Skeletal muscle cell (primary cell): ENCODE data around the gene TBL1XR1.
"Not testable (repeated sequence)": the region's sequence is repeated elsewhere in the genome, so short reads cannot be mapped to it uniquely, and the experiment has no call there.

Experiments used
- DNase-seq: peaks from one replicate; pipeline ENCODE4 v3.0.0-alpha.2; 2010; ENCODE audit warnings: low read depth
- H3K4me3 ChIP-seq: 2 replicates; pipeline ENCODE4 v1.5.1; 2011; ENCODE audit warnings: low read depth, mild to moderate bottlenecking, control low read depth, low read length, moderate library complexity

The TBL1XR1 gene

DNA sequence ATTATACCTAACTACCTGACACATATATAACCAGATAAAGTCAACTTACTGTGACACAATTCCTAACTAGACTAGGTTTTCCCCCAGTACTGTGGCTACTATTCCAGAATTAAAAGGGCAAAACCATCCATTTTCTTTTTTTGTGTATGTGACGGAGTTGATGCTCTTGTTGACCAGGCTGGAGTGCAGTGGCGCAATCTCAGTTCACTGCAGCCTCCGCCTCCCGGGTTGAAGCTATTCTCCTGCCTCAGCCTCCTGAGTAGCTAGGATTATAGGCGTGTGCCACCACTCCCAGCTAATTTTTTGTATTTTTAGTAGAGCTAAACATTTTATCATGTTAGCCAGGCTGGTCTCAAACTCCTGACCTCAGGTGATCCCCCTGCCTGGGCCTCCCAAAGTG is 7.1 kb downstream of the TBL1XR1 start:
- DNase-seq, H3K4me3 ChIP-seq: not testable (repeated sequence)

DNA sequence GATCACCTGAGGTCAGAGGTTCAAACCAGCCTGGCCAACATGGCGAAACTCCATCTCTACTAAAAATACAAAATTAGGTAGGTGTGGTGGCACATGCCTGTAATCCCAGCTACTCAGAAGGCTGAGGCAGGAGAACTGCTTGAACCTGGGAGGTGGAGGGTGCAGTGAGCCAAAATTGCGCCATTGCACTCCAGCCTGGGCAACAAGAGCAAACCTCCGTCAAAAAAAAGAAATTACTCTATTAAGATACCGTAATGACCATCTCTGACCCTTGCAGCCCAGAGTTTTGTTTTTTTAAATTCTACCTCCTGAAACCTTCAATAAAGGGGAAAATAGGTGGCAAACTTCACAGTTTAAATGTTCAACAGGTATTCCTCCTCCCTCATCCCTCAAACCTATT is 9.0 kb downstream of the TBL1XR1 start:
- H3K4me3 ChIP-seq, DNase-seq: not testable (repeated sequence)

DNA sequence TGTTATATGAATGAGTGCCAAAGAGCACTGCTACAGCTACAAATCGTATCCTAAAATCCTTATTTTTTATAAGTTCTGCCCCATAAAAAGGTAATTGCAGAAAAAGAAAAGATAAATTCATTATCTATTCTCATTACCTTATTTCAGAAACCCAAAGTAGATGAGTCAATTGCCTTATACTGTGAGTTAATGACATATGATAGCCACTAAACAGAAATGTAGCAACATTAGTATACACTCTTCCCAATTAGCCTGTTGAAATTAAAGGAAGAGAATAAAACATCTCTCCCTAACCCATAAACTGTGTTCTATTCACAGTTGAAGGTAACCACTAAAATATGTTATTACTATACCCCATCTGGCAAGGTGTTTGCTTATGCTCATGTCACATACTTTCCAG is 11.0 kb downstream of the TBL1XR1 start:
- DNase-seq: no peak
- H3K4me3 ChIP-seq: no peak overlapping the region

DNA sequence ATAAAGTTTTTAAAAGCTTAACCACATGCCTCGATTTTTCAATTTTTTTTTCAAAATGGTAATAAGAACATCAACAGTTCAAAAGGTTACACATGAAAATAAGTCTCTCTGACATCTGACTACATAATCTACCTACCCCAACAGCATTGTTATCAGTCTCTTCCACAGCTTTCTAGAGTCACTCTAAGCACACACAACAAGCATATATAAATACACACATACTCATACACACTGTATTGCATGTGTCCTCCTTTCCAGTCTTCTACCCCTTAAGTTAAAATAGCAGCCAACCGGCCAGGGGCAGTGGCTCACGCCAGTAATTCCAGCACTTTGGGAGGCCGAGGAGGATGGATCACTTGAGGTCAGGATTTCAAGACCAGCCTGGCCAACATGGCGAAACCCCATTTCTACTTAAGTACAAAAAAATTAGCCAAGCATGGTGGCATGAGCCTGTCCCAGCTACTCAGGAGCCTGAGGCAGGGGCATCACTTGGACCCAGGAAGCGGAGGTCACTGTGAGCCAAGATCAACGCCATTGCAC is 12.2 kb downstream of the TBL1XR1 start:
- H3K4me3 ChIP-seq: no peak overlapping the region
- no peak for DNase-seq

DNA sequence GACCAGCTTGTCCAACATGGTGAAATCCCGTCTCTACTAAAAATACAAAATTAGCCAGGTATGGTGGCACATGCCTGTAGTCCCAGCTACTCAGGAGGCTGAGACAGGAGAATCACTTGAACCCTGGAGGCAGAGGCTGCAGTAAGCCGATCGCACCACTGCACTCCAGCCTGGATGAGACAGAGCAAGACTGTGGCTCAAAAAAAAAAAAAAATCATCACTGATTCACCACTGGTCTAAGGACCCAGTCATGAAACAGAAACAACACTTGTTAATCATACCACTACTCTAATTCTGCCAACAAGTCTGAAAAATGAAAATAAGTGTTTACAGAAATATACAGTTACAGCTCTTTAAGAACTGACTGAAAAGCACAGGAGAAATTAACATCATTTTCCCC is 12.7 kb downstream of the TBL1XR1 start:
- H3K4me3 ChIP-seq, DNase-seq: not testable (repeated sequence)

DNA sequence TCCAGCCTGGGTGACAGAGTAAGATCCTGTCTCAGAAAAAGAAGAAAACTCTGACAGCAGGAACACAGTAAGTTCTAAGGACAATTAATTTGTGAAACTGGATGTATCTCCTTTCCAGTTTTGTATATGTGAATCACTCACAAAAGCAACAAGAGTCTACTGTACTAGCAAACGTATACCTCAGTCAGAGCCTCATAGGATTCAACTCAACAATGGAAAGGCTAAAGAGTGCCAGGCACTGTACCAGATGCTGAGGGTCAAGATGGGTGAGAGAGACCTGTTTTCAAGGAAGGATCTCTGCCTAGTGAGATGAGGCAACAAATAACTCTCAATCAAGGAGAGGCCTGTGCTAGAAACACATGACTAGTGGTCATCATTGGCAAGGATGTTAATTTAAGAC is 14.9 kb downstream of the TBL1XR1 start:
- DNase-seq: no peak
- H3K4me3 ChIP-seq: no peak overlapping the region

DNA sequence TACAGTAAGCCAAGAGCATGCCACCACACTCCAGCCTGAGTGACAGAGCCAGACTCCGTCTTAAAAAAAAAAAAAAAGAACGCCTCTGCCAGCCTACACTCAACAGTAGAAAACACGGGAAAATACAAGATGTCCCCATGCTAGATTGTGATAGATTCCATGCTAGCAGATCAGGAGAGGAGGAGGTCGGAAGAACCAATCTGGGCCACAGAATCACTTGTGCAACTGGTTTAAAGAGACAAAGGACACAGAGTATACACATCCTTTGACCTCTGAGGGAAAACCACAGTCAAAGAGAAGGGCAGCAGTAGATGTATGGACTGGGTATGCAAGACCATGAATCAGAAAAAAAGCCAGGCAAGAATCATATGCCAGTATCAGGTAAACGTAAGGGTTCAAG is 15.9 kb downstream of the TBL1XR1 start:
- no peak overlapping the region for H3K4me3 ChIP-seq
- DNase-seq: no peak

DNA sequence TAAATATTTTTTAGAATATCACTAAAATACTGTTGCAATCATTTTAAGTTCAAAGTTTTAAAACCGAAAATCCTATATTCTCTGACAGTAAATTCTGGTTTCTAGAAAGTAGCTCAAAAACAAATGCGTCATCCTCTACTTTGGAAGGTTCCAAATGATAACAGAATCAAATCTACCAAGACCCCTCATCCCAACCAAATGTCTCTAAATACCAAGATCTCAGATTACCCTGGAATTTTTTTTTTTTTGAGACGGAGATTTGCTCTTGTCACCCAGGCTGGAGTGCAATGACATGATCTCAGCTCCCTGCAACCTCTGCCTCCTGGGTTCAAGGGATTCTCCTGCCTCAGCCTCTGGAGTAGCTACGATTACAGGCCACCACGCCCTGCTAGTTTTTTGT is 16.8 kb downstream of the TBL1XR1 start:
- no peak for DNase-seq
- H3K4me3 ChIP-seq: no peak overlapping the region

DNA sequence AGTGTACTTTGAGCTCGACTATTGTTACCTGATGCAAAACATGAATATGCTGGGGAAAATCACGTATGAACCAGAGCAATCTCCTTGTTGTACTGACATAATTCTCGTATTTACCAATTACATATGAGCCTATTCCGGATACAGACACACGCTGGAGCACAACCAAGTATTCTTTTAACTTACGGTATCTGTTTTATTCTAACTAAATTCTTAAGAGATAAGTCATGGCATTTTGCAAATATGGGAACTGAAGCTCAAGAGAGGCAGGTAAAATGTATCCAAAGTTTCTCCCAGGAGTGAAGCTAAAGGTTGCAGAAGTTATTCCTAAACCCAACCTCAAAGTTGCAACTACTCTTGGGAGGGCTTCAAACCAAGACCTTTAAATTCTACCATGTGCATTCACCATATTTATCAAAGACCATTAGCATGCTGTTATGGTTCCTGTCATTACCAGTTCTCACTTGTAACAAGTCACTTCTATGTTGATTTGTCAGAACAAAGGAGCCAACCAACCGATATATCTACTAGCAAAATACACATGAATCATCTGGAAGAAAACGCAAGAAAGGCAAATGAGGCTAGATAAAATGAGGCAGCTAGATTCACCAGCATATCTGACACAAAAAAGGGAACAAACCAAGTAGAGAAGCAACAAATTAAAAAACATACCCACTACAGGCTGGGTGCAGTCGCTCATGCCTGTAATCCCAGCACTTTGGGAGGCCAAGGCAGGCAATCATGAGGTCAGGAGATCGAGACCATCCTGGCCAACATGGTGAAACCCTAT is 17.8 kb downstream of the TBL1XR1 start:
- DNase-seq: no peak
- H3K4me3 ChIP-seq: no peak overlapping the region

DNA sequence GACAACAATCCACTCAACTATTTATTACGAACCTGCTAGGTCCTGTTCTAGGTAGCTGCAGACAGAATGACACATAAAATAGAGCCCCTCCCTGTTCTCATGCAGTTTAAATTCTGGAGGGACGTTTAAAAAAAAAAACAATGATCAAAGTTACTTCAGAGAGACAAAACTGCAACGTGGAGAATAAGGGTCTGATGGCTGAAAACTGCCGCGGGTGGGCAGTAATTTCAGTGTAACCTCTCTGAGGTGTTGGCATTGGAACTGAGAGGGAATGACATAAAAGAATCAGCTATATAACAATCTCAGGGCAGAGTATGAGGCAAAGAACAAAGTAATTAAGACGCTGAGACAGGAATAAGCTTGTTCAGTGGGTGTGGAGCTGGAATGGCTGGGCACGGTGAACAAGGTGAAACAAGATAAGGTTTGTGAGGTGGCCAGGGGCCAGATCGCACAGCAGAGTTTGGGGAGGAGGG is 19.5 kb downstream of the TBL1XR1 start:
- no peak for DNase-seq
- no peak overlapping the region for H3K4me3 ChIP-seq

DNA sequence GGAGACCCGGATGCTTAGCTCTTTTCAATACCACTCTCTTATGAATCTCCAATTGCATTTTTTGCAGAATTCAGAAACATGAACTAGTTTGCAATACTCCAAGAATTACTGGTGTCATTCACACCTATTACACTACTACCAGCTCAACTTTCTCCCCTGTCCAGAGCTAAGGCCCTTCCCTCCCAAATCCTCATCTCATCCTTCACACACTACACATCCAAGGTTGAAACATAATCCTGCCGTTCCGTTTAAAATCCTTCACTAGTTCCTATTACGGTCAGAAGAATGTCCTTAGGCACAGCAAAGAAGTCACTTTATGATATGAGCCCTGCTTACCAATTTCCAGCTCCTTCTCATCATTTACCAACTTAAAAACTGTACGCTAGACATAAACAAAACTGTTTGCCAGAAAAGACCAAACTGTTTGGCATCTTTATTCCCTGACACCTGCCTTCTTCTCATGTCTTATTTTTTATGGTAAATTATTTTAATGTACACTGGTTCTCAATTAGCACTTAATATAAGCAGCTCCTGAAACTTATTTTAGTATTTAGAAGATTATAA is 22.6 kb downstream of the TBL1XR1 start:
- H3K4me3 ChIP-seq: no peak overlapping the region
- DNase-seq: no peak

DNA sequence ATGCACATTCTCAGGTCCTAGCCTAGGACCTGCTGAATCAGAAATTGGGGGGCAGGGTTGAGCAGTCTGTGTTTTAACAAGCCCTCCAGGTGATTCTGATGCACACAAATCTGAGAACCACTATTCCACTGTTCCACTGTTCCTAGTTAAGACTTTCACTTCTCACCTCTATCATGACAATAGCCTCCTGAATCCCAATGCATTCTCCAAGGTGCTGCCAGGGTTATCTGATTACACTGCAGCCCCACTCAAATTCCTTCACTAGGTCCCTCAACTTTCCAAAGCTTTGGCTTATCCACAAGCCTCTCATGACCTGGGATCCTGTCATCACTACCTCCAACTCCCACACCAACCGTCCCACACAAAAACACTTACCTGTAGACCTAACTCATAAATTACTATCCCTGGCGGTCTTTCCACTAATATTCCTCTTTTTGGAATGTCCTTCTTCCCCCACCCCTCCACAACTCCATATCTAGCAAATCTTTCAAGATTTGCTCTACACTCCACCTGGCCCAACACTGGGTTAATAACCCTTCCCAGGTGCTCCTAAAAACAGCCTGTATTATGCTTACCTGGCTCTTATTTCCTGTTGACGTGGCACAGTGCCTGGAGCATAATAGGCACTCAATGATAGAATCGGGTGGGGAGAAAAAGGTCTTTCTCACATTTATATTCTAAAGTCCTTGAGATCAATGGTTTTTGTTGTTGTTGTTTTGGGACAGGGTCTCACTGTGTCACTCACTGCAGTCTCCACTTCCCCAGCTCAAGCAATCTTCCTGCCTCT is 27.2 kb downstream of the TBL1XR1 start:
- no peak overlapping the region for H3K4me3 ChIP-seq
- no peak for DNase-seq

DNA sequence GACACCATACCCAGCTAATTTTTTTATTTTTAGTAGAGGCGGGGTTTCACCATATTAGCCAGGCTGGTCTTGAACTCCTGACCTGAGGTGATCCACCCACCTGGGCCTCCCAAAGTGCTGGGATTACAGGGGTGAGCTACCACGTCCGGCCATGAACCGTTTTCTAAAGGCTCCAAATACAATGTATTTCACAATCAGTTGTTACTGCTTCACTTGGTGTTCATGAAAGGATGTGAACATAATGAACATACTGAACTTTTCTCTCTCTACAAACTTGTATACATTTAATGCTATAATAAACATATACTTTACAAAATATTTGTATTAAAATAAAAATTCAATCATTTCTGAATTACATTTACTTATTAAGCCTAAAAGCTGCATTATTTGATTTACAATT is 28.9 kb downstream of the TBL1XR1 start:
- DNase-seq: no peak
- H3K4me3 ChIP-seq: no peak overlapping the region

DNA sequence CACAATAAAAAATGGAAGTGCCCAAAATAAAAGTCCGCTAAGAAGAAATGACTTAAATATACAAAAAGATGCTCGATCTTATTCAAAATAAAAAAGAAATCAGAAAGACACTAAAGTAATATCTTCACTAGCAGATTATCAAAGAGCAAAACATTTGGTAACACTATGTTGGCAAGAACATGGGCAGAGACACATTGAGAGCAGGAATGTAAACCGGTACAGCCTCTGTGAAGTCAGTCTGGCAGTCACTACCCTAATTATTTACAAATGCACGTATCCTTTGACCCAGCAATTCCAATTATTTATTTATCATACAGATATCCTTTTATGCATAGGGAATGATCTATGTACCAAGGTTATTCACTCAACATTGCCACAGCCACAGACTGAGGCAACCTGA is 34.5 kb downstream of the TBL1XR1 start:
- no peak for DNase-seq
- H3K4me3 ChIP-seq: no peak overlapping the region

DNA sequence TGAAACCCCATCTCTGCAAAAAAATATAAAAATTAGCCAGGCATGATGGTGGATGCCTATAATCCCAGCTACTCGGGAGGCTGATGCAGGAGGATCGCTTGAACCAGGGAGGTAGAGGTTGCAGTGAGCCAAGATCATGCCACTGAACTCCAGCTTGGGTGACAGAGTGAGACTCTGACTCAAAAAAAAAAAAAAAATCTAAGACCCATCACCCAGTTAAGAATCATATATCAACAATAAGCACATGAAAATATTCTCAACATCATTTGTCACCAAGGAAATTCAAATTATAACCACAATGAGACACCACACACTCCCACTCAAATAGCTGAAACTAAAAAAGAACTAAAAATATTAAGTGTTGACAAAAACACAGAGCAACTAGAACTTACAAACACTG is 35.7 kb downstream of the TBL1XR1 start:
- not testable (repeated sequence) for DNase-seq, H3K4me3 ChIP-seq

DNA sequence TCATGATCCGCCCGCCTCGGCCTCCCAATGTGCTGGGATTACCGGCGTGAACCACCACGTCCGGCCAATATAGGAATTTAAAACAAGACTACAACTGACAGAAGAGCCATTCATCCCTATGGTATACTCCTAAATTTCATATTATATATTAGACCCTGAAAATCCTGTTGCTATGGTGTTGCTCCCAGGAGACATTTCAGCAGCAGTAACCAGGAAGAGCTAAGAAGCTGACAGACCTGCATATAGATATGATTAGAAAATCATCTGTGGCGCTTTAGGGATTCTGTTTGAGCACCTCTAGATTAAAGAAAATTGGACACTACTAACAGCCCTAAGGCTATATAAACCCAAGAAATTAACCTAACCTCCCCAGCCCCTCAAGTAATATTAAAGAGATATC is 38.8 kb downstream of the TBL1XR1 start:
- DNase-seq: no peak
- no peak overlapping the region for H3K4me3 ChIP-seq

DNA sequence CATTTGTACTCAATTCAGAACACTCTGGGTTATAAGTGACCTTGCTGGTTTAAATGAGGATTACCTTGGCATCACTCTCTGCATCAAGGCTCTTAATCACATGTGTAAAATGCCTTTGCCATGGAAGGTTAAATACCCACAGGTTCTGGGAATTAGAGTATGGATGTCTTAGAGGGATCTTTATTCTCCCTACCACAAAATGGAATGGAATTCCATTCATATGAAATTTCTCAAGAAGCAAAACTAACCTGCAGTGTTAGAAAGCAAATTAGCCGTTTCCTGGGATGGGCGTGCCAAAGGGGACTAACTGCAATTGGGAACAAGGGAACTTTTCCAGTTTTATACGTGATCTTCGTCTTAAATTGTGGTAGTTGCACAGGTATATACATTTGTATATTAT is 39.8 kb downstream of the TBL1XR1 start:
- no peak for DNase-seq
- H3K4me3 ChIP-seq: no peak overlapping the region

DNA sequence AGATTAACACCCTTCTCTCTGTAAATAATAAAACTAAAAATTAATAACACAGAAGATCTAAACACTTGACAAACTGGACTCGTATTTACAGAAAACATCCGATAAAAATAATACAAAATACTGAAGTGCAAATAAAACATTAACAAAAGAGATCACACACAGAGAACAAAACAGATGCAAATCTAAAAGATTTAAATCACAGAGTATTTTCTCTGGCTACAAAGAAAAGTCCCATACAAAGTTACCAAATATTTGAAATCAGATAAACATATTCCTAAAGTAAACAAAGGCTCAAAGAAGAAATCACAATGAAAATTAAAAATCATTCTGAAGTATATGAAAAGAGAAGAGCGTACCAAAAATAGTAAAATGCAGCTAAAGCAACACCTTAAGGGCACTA is 42.5 kb downstream of the TBL1XR1 start:
- H3K4me3 ChIP-seq: no peak overlapping the region
- DNase-seq: no peak

DNA sequence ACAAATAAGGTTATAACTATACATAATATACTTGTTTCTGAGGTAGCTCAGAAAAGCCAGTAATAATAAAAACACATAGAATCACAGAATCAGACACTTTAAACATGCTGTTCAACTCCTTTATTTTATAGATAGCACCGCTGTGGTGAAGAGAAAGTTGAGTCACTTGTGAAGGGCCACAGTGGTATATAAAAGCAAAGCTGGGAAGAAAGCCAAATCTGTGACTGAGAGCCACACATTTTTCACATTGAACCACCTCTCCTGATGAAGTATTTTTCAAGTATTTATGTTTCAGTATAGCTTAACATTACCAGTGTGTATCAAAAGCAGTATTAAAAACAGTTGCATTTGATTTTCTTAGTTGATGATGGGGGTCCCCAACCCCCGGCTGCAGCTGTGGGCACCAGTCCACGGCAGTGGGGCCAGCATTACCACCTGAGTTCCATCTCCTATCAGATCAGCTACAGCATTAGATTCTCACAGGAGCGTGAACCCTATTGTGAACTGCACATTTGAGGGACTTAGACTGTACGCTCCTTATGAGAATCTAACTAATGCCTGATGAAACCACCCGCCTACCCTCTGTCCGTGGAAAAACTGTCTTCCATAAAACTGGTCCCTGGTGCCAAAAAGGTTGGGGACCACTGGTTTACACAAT is 46.2 kb downstream of the TBL1XR1 start:
- peak; percentile 77 for DNase-seq
- H3K4me3 ChIP-seq: no peak overlapping the region
